Osteoblast (primary cell): Measurements from ENCODE around the gene CCDC33. TPM values are rescaled to one million over a fixed set of nuclear protein-coding genes. Genes with fewer than 3 reads are reported as not detected.

Experiments used
- DNase-seq: peaks from one replicate; pipeline ENCODE4 v3.0.0; 2011; ENCODE audit warnings: low spot score, mixed read lengths; ENCODE audit not compliant: insufficient read length; ENCODE audit errors: missing footprints
- H2AFZ ChIP-seq: 2 replicates; pipeline ENCODE4 v1.6.0; 2011; ENCODE audit warnings: mild to moderate bottlenecking, low read length
- H3K27ac ChIP-seq: 2 replicates; pipeline ENCODE4 v1.5.1; 2011; ENCODE audit warnings: mild to moderate bottlenecking, low read depth, low read length, moderate library complexity
- H3K27me3 ChIP-seq: 2 replicates; pipeline ENCODE4 v1.6.0; 2012; ENCODE audit warnings: mild to moderate bottlenecking, control low read depth, inconsistent platforms, low read length, moderate library complexity; ENCODE audit not compliant: insufficient read depth
- H3K36me3 ChIP-seq: 2 replicates; pipeline ENCODE4 v1.5.1; 2011; ENCODE audit warnings: mild to moderate bottlenecking, low read length, control low read depth, moderate library complexity; ENCODE audit not compliant: insufficient read depth
- H3K4me1 ChIP-seq: 2 replicates; pipeline ENCODE4 v1.5.1; 2011; ENCODE audit warnings: mild to moderate bottlenecking, low read length, control low read depth, moderate library complexity; ENCODE audit not compliant: insufficient read depth
- H3K4me2 ChIP-seq: 2 replicates; pipeline ENCODE4 v1.6.0; 2011; ENCODE audit warnings: mild to moderate bottlenecking, low read length; ENCODE audit not compliant: insufficient read depth
- H3K4me3 ChIP-seq: fragments of 200-600 bp; sonication (generic); 3 replicates; pipeline ENCODE4 v1.5.1; 2012; ENCODE audit warnings: mild to moderate bottlenecking, low read length, inconsistent platforms; ENCODE audit not compliant: insufficient read depth
- H3K79me2 ChIP-seq: 2 replicates; pipeline ENCODE4 v1.6.0; 2012; ENCODE audit warnings: mild to moderate bottlenecking, low read length, control low read depth, inconsistent platforms; ENCODE audit not compliant: insufficient read depth
- H3K9me3 ChIP-seq: 2 replicates; pipeline ENCODE4 v1.5.1; 2011; ENCODE audit warnings: low read depth, low read length, control low read depth
- H4K20me1 ChIP-seq: 2 replicates; pipeline ENCODE4 v1.6.0; 2012; ENCODE audit warnings: mild to moderate bottlenecking, low read length, control low read depth; ENCODE audit not compliant: insufficient read depth
- total RNA-seq: library from RNA; depleted of rRNA; stranded (reverse); fragments of >200 nt; gene quantifications from 2 replicates; pipeline ENCODE4 v1.2.3, GENCODE V29; 2012
- TF ChIP-seq, protein P1 (sequence below): IDR thresholded peaks from 2 replicates; pipeline ENCODE4 v1.5.1; 2011; ENCODE audit warnings: mild to moderate bottlenecking, low read depth, low read length, moderate library complexity; ENCODE audit errors: extremely low read depth

Gene CCDC33
- total RNA-seq, 1 donor, result not detected

DNA sequence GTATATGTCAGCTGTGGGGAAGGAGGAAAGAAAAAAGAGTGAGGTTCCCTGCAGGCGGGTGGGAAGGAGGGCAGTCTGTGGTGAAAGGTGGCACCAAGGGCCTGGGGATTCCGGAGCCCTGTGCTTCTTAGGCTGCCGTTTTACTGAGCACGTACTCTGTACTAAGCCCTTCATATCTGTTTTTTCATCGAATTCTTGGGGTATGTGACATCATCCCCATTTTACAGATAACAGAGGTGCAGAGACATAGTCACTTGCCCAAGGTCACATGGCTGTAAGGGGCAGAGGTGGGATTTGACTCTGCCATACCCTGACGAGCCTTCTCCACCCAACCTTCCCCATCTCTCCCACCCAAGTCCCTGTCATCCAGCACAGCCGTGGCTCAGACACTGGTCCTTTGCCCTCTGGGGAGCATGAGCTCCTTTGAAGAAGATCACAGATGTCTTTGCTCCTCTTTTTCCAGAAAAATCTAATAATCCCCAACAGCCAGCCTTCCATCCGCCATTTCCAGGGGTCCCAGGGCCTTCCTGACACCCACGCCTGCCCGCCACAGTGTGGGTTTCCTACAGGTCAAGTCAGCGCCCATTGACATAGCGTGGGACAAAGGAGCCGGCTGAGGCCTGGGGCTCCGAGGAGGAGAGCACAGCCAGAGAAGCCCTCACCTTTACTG, 107.1 kb downstream of the CCDC33 start:
- H3K4me3 ChIP-seq, result no peak overlapping the region
- TF ChIP-seq, protein P1, sequence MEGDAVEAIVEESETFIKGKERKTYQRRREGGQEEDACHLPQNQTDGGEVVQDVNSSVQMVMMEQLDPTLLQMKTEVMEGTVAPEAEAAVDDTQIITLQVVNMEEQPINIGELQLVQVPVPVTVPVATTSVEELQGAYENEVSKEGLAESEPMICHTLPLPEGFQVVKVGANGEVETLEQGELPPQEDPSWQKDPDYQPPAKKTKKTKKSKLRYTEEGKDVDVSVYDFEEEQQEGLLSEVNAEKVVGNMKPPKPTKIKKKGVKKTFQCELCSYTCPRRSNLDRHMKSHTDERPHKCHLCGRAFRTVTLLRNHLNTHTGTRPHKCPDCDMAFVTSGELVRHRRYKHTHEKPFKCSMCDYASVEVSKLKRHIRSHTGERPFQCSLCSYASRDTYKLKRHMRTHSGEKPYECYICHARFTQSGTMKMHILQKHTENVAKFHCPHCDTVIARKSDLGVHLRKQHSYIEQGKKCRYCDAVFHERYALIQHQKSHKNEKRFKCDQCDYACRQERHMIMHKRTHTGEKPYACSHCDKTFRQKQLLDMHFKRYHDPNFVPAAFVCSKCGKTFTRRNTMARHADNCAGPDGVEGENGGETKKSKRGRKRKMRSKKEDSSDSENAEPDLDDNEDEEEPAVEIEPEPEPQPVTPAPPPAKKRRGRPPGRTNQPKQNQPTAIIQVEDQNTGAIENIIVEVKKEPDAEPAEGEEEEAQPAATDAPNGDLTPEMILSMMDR, result no peak
- no peaks in the 10 kb centered on the region for H3K27me3 ChIP-seq
- peaks cover 4% of the 10 kb centered on the region for H4K20me1 ChIP-seq
- DNase-seq, result peak; percentile 47
- H3K4me1 ChIP-seq, result peaks cover 6% of the 10 kb centered on the region
- no peaks in the 10 kb centered on the region for H3K79me2 ChIP-seq
- H3K36me3 ChIP-seq, result no peaks in the 10 kb centered on the region
- H2AFZ ChIP-seq, result no peak overlapping the region
- H3K27ac ChIP-seq, result no peak overlapping the region
- H3K4me2 ChIP-seq, result no peak overlapping the region
- H3K9me3 ChIP-seq, result no peaks in the 10 kb centered on the region

DNA sequence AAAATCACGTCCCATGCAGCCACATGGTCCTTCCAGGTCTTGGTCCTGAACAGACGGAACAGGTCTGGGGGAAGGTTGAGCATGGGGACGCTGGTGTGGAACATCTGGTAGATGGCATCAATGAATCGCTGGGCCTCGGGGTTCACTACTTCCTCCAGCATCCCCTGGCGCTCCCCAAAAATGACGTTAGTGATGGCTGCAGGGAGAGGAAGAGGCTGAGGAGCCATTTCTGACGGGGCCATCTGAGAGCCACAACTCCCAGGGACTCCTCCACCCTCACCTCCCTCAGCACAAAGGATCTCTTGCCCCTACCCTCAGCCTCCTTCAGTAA, 107.6 kb downstream of the CCDC33 start:
- H2AFZ ChIP-seq, result no peak overlapping the region
- no peak overlapping the region for H3K27ac ChIP-seq
- H3K9me3 ChIP-seq, result no peaks in the 10 kb centered on the region
- H3K27me3 ChIP-seq, result no peaks in the 10 kb centered on the region
- peaks cover 6% of the 10 kb centered on the region for H3K4me1 ChIP-seq
- no peak for DNase-seq
- H3K4me2 ChIP-seq, result no peak overlapping the region
- no peaks in the 10 kb centered on the region for H3K36me3 ChIP-seq
- peaks cover 4% of the 10 kb centered on the region for H4K20me1 ChIP-seq
- TF ChIP-seq, protein P1, result no peak
- H3K4me3 ChIP-seq, result no peak overlapping the region
- no peaks in the 10 kb centered on the region for H3K79me2 ChIP-seq

DNA sequence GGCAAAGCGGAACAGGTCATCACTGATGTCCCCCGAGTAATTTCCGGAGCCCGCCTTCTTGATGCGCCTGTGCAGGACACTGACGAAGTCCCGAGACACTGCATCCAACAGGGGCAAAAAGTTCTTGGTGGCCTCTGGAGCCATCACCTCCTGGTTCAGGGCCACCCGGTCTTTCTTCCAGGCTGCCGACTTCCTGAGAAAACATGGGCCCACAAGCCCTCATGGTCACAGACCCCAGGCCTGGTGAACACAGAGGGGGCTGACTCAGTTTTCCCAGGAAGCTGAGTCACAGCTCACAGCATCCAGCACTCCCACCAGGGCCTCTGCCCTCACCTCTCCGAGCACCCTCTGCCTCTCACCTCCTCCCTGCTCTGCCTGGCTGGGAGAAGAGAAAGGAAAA, 108.9 kb downstream of the CCDC33 start:
- H3K27me3 ChIP-seq, result no peaks in the 10 kb centered on the region
- H2AFZ ChIP-seq, result no peak overlapping the region
- no peak overlapping the region for H3K4me3 ChIP-seq
- no peaks in the 10 kb centered on the region for H3K9me3 ChIP-seq
- H4K20me1 ChIP-seq, result peaks cover 4% of the 10 kb centered on the region
- H3K4me1 ChIP-seq, result peaks cover 4% of the 10 kb centered on the region
- no peak for DNase-seq
- no peak overlapping the region for H3K27ac ChIP-seq
- no peaks in the 10 kb centered on the region for H3K79me2 ChIP-seq
- H3K36me3 ChIP-seq, result no peaks in the 10 kb centered on the region
- TF ChIP-seq, protein P1, result no peak
- H3K4me2 ChIP-seq, result no peak overlapping the region

DNA sequence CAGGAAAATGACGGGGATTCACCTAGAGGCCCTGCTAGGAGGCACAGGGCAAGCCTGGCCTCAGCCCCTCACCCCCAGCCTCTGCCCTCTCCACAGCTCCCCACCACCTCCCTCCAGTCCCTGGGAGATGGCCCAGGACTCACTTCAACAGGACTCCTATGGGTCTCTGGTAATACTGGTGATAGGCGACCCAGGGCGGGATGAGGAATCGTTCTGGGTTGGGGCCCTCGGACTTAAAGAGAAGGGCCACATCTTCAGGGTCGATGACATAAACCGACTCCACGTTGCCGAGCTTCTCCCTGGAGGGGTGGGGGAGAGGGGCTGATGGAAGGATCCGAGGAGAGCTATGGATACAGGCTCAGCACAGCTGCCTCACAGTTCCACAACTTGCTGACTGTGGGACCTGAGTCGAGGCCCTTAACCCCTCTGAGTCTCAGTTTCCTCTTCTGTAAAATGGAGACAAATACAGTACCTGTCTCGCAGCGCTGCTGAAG, 111.7 kb downstream of the CCDC33 start:
- no peak for DNase-seq
- Histone ChIP-seq H4K20me1 (no peaks in the 10 kb centered on the region), H3K4me3 (no peak overlapping the region), H3K36me3 (no peaks in the 10 kb centered on the region), H3K4me1 (no peaks in the 10 kb centered on the region), H3K27me3 (no peaks in the 10 kb centered on the region), H2AFZ (no peak overlapping the region), H3K79me2 (no peaks in the 10 kb centered on the region), H3K27ac (no peak overlapping the region), H3K4me2 (no peak overlapping the region), H3K9me3 (no peaks in the 10 kb centered on the region)
- TF ChIP-seq, protein P1, result no peak
